CD14-positive monocyte (primary cell): ENCODE results near the gene ZNF689. TPM values are rescaled to one million over a fixed set of nuclear protein-coding genes. Genes with fewer than 3 reads are reported as not detected.

ENCODE experiments used
- DNase-seq, 3 donors: peaks; one replicate each; pipeline ENCODE4 v3.0.0-alpha.2; 2011 to 2022
- H2AFZ ChIP-seq: 2 replicates; pipeline ENCODE4 v1.6.0; 2012; ENCODE audit warnings: mild to moderate bottlenecking, low read depth, low read length, inconsistent platforms; ENCODE audit not compliant: insufficient read depth, poor library complexity, severe bottlenecking
- H3K27ac ChIP-seq, 2 donors: 1 replicate in 1 of 2; 2 replicates in 1 of 2; pipeline ENCODE4 v1.5.1; 2012 to 2013; ENCODE audit warnings: low read length in 2 of 2, control low read depth in 1 of 2, inconsistent platforms in 1 of 2, low read depth in 1 of 2, mild to moderate bottlenecking in 1 of 2
- H3K27me3 ChIP-seq, 2 donors: one replicate each; pipeline versions ENCODE4 v1.6.0 to v1.6.1; 2011 to 2013; ENCODE audit warnings: low read length in 2 of 2; ENCODE audit not compliant: control insufficient read depth in 2 of 2, insufficient read depth in 2 of 2
- H3K36me3 ChIP-seq, 2 donors: replicated peaks in 1 of 2; 1 replicate in 1 of 2; 2 replicates in 1 of 2; pipeline versions ENCODE4 v1.5.1 to v1.6.1; 2012 to 2013; ENCODE audit warnings: low read length in 2 of 2, control low read depth in 1 of 2, inconsistent platforms in 1 of 2, mild to moderate bottlenecking in 1 of 2; ENCODE audit not compliant: insufficient read depth in 2 of 2, control insufficient read depth in 1 of 2
- H3K4me1 ChIP-seq, 2 donors: 1 replicate in 1 of 2; 2 replicates in 1 of 2; pipeline versions ENCODE4 v1.5.1 to v1.6.1; 2012 to 2013; ENCODE audit warnings: low read length in 2 of 2, control low read depth in 1 of 2, inconsistent platforms in 1 of 2, mild to moderate bottlenecking in 1 of 2, moderate library complexity in 1 of 2; ENCODE audit not compliant: insufficient read depth in 2 of 2, control insufficient read depth in 1 of 2
- H3K4me2 ChIP-seq: replicated peaks from 2 replicates; pipeline ENCODE3; 2012; ENCODE audit warnings: low read length, moderate library complexity, mild to moderate bottlenecking; ENCODE audit not compliant: poor library complexity, severe bottlenecking; ENCODE audit errors: extremely low read depth
- H3K4me3 ChIP-seq, 3 experiments: fragments of 200-600 bp in 1 of 3; sonication (generic) in 1 of 3; replicated peaks in 1 of 3; 1 replicate in 2 of 3; 2 replicates in 1 of 3; pipeline ENCODE4 v1.5.1; 2011 to 2013; ENCODE audit warnings: low read length in 3 of 3, mild to moderate bottlenecking in 3 of 3, control low read depth in 2 of 3, low read depth in 2 of 3, inconsistent platforms in 1 of 3, moderate library complexity in 1 of 3
- H3K79me2 ChIP-seq: 2 replicates; pipeline ENCODE4 v1.6.0; 2012; ENCODE audit warnings: mild to moderate bottlenecking, control low read depth, inconsistent platforms, low read length, moderate library complexity; ENCODE audit not compliant: insufficient read depth
- H3K9ac ChIP-seq: 2 replicates; pipeline ENCODE4 v1.6.0; 2017; ENCODE audit warnings: low read length, mild to moderate bottlenecking; ENCODE audit not compliant: insufficient read depth, poor library complexity, severe bottlenecking
- H3K9me3 ChIP-seq, 2 donors: replicated peaks in 1 of 2; 1 replicate in 1 of 2; 2 replicates in 1 of 2; pipeline versions ENCODE4 v1.5.1 to v1.6.1; 2012 to 2013; ENCODE audit warnings: low read length in 2 of 2, control low read depth in 1 of 2; ENCODE audit not compliant: control insufficient read depth in 1 of 2, insufficient read depth in 1 of 2
- H4K20me1 ChIP-seq: 2 replicates; pipeline ENCODE4 v1.6.0; 2012; ENCODE audit warnings: mild to moderate bottlenecking, low read length, control low read depth, moderate library complexity; ENCODE audit not compliant: insufficient read depth
- H3K27ac Mint-ChIP-seq, 7 donors: one replicate each; pipeline ENCODE4 v1.8.0; 2020; ENCODE audit warnings: mild to moderate bottlenecking in 7 of 7, mixed read lengths in 7 of 7, moderate library complexity in 6 of 7, inconsistent platforms in 2 of 7
- H3K27me3 Mint-ChIP-seq, 3 donors: one replicate each; pipeline ENCODE4 v1.8.0; 2021 to 2022; ENCODE audit warnings: low read depth in 3 of 3, mild to moderate bottlenecking in 3 of 3, mixed read lengths in 3 of 3, moderate library complexity in 3 of 3, inconsistent platforms in 1 of 3
- H3K36me3 Mint-ChIP-seq, 2 donors: one replicate each; pipeline ENCODE4 v1.8.0; 2020; ENCODE audit warnings: mixed read lengths in 2 of 2, inconsistent platforms in 1 of 2, mild to moderate bottlenecking in 1 of 2
- H3K4me1 Mint-ChIP-seq: one replicate; pipeline ENCODE4 v1.8.0; 2020; ENCODE audit warnings: mild to moderate bottlenecking, mixed read lengths
- H3K4me3 Mint-ChIP-seq, 2 donors: one replicate each; pipeline ENCODE4 v1.8.0; 2020; ENCODE audit warnings: mild to moderate bottlenecking in 2 of 2, mixed read lengths in 2 of 2, moderate library complexity in 1 of 2
- H3K9me3 Mint-ChIP-seq, 7 donors: one replicate each; pipeline ENCODE4 v1.8.0; 2020 to 2022; ENCODE audit warnings: mixed read lengths in 7 of 7, mild to moderate bottlenecking in 6 of 7, moderate library complexity in 6 of 7, inconsistent platforms in 2 of 7
- WGBS: methylation state at CpG from one replicate; pipeline ENCODE4 v1.1.5; 2013; ENCODE audit warnings: missing lambda C conversion rate; ENCODE audit not compliant: insufficient coverage; 5-methylcytosine and 5-hydroxymethylcytosine counted together
- intact Hi-C, 2 donors: fragments of 100-400 bp; cut with micrococcal nuclease; formaldehyde crosslinking; loops; one replicate each; pipeline versions ENCODE4 v1.15.0 to v1.15.1; 2023
- polyA plus RNA-seq, 3 donors: library from polyadenylated mRNA; depleted of rRNA in 1 of 3; unstranded in 2 of 3; stranded (reverse) in 1 of 3; fragments of 300-500 nt in 2 of 3; fragments of >200 nt in 1 of 3; fragmentation: Illumina TruSeq in 2 of 3; gene quantifications; 1 replicate in 2 of 3; 2 replicates in 1 of 3; pipeline ENCODE4 v1.2.3, GENCODE V29; 2012 to 2021
- TF ChIP-seq, protein P1 (sequence below): fragments of 200-600 bp; IDR thresholded peaks from one replicate; pipeline ENCODE4 v1.8.0; 2022; ENCODE audit warnings: antibody characterized with exemption, mild to moderate bottlenecking

Gene ZNF689
- polyA plus RNA-seq, 3 donors: 4.1 to 11.2 (median 8.0) TPM

DNA sequence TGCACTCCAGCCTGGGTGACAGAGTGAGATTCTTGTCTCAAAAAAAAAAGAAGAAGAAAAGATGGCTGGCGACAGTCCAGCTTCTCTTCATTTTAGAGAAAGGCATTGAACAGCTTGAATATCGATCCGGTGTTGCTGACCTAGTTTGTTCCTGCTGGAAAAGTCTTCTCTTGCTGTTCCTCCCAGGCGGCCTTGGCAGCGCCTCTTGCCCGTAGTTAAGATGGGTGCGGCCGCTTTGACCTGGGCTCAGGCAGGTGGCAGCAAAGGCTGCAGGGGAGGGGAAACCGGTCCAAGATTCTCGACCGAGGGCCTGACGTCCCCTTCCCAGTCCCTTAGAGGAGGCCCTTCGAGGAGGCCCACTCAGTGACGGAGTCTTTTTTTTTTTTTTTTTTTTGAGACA, 48.2 kb downstream of the ZNF689 start:
- Histone ChIP-seq H3K4me1 (peaks cover 42 to 49% of the 10 kb centered on the region in 2 donors), H3K79me2 (peaks cover 10% of the 10 kb centered on the region), H3K9me3 (no peaks in the 10 kb centered on the region), H3K27me3 (no peaks in the 10 kb centered on the region), H4K20me1 (no peaks in the 10 kb centered on the region), H3K27ac (peak overlapping the region; percentile 71 to 85), H3K36me3 (no peaks in the 10 kb centered on the region), H3K4me2 (peak overlapping the region; percentile 84), H2AFZ (peak overlapping the region; percentile 94), H3K4me3 (peak overlapping the region; percentile 43 to 82 (median 58)), H3K9ac (peak overlapping the region; percentile 79)
- Mint-ChIP-seq H3K36me3 (no peaks in the 10 kb centered on the region), H3K4me1 (peaks cover 44% of the 10 kb centered on the region), H3K27ac (peak overlapping the region; percentile 91 to 96 (median 95)), H3K9me3 (no peaks in the 10 kb centered on the region), H3K27me3 (peaks cover 3 to 6% (median 5%) of the 10 kb centered on the region in 3 donors), H3K4me3 (peak overlapping the region; percentile 94 to 97)
- intact Hi-C loops: no loop called here
- WGBS: 94% methylated on average over 5 of the region's 14 CpGs
- TF ChIP-seq, protein P1, sequence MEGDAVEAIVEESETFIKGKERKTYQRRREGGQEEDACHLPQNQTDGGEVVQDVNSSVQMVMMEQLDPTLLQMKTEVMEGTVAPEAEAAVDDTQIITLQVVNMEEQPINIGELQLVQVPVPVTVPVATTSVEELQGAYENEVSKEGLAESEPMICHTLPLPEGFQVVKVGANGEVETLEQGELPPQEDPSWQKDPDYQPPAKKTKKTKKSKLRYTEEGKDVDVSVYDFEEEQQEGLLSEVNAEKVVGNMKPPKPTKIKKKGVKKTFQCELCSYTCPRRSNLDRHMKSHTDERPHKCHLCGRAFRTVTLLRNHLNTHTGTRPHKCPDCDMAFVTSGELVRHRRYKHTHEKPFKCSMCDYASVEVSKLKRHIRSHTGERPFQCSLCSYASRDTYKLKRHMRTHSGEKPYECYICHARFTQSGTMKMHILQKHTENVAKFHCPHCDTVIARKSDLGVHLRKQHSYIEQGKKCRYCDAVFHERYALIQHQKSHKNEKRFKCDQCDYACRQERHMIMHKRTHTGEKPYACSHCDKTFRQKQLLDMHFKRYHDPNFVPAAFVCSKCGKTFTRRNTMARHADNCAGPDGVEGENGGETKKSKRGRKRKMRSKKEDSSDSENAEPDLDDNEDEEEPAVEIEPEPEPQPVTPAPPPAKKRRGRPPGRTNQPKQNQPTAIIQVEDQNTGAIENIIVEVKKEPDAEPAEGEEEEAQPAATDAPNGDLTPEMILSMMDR: no peak
- no peak for DNase-seq

DNA sequence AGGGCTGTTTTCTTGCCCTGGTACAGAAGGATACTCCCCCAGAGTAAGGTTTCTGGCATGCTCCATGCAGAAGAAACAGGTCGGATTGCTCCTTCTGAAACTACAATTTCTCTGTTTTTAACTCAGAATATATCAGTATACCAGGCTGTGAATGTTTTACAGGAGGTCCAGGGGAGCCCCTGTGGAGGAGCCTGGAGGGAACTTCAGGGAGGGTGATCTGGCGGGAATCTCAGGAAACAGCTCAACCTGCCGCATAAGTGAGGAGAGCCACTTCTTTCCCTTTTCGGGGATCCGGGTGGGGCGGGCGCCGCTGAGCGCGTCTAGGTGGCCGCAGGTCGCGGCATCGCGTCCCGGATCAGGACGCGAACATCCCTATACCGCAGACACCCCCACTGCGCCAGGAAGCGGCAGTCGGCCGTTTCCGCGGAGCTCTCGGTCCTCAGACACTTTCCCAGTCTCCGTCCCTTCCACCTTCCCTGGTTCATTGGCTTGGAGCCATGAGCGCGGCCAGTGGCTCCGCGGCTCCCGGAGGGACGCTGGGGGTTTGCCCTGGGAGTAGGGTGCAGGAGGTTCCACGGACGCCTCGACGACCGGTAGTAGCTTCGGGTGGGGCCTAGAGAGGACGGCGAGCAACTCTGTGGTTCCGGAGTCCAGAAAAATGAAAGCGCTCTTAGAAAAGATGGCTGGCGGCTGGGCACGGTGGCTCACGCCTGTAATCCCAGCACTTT, 48.9 kb downstream of the ZNF689 start:
- H2AFZ ChIP-seq: peak overlapping the region; percentile 94
- H4K20me1 ChIP-seq: no peaks in the 10 kb centered on the region
- no peaks in the 10 kb centered on the region for H3K27me3 ChIP-seq
- Mint-ChIP-seq H3K9me3 (no peaks in the 10 kb centered on the region), H3K27ac (peak overlapping the region; percentile 91 to 96 (median 95)), H3K4me1 (peaks cover 47% of the 10 kb centered on the region), H3K27me3 (peaks cover 2 to 5% (median 5%) of the 10 kb centered on the region in 3 donors), H3K4me3 (peak overlapping the region; percentile 94 to 97), H3K36me3 (peaks cover 1 to 2% of the 10 kb centered on the region in 2 donors)
- peaks cover 18% of the 10 kb centered on the region for H3K79me2 ChIP-seq
- H3K4me1 ChIP-seq: peaks cover 43 to 50% of the 10 kb centered on the region in 2 donors
- H3K9ac ChIP-seq: peak overlapping the region; percentile 79
- peak overlapping the region; percentile 43 to 82 (median 58) for H3K4me3 ChIP-seq
- H3K36me3 ChIP-seq: peaks cover under 1% of the 10 kb centered on the region in 2 donors
- peak overlapping the region; percentile 71 to 85 for H3K27ac ChIP-seq
- TF ChIP-seq, protein P1: no peak
- intact Hi-C loops: no loop called here
- peak in 2 of 3 donors; percentile 26 to 40 for DNase-seq
- 3% methylated on average over 42 of the region's 46 CpGs for WGBS
- peak overlapping the region; percentile 84 for H3K4me2 ChIP-seq
- H3K9me3 ChIP-seq: no peaks in the 10 kb centered on the region
